A549 treated with ZK216348 at 1 μM for 4 hours (cell line): ENCODE measurements around the gene CD40. TPM values are rescaled to one million over a fixed set of nuclear protein-coding genes. Genes with fewer than 3 reads are reported as not detected.

ENCODE experiments used
- total RNA-seq: library from RNA; stranded (reverse); fragments of 200-300 nt; extraction: Qiagen RNA extraction; gene quantifications from 5 replicates; pipeline ENCODE4 v1.2.3, GENCODE V29; 2022; ENCODE audit warnings: low read depth

The CD40 gene
- total RNA-seq = 2.7 to 4.9 TPM (median 4.1 TPM) in 5 replicates

GRCh38 chr20:46117704-46118467 lies at the start of gene CD40:
Gene CD40 (plus strand): TSS chr20:46118314. CDS start chr20:46118344, 30 bp downstream.

GRCh38 chr20:46089417-46090388 lies 28.4 kb upstream of the CD40 start, which contains the start of gene NCOA5:
Gene NCOA5 (minus strand): TSS chr20:46089962. CDS start chr20:46079424, 10,538 bp downstream.

Other genes with a start within 250 kb of the CD40 start
- gene ZSWIM1, start 237.1 kb upstream of the CD40 start, total RNA-seq = 4.5 to 6.4 TPM (median 5.2 TPM) in 5 replicates
- gene SPATA25, start 230.7 kb upstream of the CD40 start, total RNA-seq = 0.39 to 0.89 TPM (median 0.85 TPM) in 4 of 5 replicates, not detected in the other
- gene NEURL2, start 227.1 kb upstream of the CD40 start, total RNA-seq = 0.79 to 1.5 TPM (median 0.94 TPM) in 5 replicates
- 80.5 to 129 TPM (median 114 TPM) in 5 replicates for gene CTSA, start 227.0 kb upstream of the CD40 start, total RNA-seq
- 1.3 to 2.2 TPM (median 1.5 TPM) in 5 replicates for gene PLTP, start 206.2 kb upstream of the CD40 start, total RNA-seq
- 19.8 to 36.7 TPM (median 33.6 TPM) in 5 replicates for gene PCIF1, start 183.6 kb upstream of the CD40 start, total RNA-seq
- 6.3 to 10.5 TPM (median 9.8 TPM) in 5 replicates for gene ZNF335, start 146.1 kb upstream of the CD40 start, total RNA-seq
- gene MMP9, start 109.4 kb upstream of the CD40 start, total RNA-seq = 0.22 to 0.81 TPM (median 0.60 TPM) in 5 replicates
- 12.2 to 17.7 TPM (median 14.1 TPM) in 5 replicates for gene SLC12A5, start 89.1 kb upstream of the CD40 start, total RNA-seq
- gene NCOA5, start 28.4 kb upstream of the CD40 start, total RNA-seq = 18.2 to 26.8 TPM (median 22.7 TPM) in 5 replicates
- 0.07 to 0.09 TPM in 2 of 5 replicates, not detected in the others for gene CDH22, start 190.2 kb downstream of the CD40 start, total RNA-seq